ENCODE data around the gene RTTN. TPM values are rescaled to one million over a fixed set of nuclear protein-coding genes. Genes with fewer than 3 reads are reported as not detected.

RTTN gene
- total RNA-seq, 1 experiment from 2014 or later, result 64.7 TPM

- BruUV-seq (replicated peaks), result no TSS peak
- TF ChIP-seq, protein P1, sequence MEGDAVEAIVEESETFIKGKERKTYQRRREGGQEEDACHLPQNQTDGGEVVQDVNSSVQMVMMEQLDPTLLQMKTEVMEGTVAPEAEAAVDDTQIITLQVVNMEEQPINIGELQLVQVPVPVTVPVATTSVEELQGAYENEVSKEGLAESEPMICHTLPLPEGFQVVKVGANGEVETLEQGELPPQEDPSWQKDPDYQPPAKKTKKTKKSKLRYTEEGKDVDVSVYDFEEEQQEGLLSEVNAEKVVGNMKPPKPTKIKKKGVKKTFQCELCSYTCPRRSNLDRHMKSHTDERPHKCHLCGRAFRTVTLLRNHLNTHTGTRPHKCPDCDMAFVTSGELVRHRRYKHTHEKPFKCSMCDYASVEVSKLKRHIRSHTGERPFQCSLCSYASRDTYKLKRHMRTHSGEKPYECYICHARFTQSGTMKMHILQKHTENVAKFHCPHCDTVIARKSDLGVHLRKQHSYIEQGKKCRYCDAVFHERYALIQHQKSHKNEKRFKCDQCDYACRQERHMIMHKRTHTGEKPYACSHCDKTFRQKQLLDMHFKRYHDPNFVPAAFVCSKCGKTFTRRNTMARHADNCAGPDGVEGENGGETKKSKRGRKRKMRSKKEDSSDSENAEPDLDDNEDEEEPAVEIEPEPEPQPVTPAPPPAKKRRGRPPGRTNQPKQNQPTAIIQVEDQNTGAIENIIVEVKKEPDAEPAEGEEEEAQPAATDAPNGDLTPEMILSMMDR (IDR thresholded peaks at IDR 0.05; ENCODE audit: unreplicated experiment), result no peak
- H3K4me1 Mint-ChIP-seq (ENCODE audit: insufficient read depth, unreplicated experiment), result no peaks in the 10 kb centered on the region
- intact Hi-C loops (cut with micrococcal nuclease), result no loop called here
- no peaks in the 10 kb centered on the region for H3K36me3 Mint-ChIP-seq (ENCODE audit: insufficient read depth, unreplicated experiment)
- no peak for DNase-seq (ENCODE audit: unreplicated experiment)
- H3K4me3 Mint-ChIP-seq (ENCODE audit: unreplicated experiment), result no peak overlapping the region
- no peaks in the 10 kb centered on the region for H3K27me3 Mint-ChIP-seq (ENCODE audit: insufficient read depth, unreplicated experiment)
- ChIA-PET POLR2A (no interaction called here), CTCF (no interaction called here)
- no peaks in the 10 kb centered on the region for H3K9me3 Mint-ChIP-seq (ENCODE audit: unreplicated experiment)
- H3K27ac Mint-ChIP-seq (ENCODE audit: low read depth, unreplicated experiment), result no peak overlapping the region
Observed at GRCh38 chr18:70142001-70142400, 63.5 kb downstream of the RTTN start.

GRCh38 chr18:70139138-70139537, 66.3 kb downstream of the RTTN start:
- Mint-ChIP-seq H3K9me3 (ENCODE audit: unreplicated experiment) (no peaks in the 10 kb centered on the region), H3K4me3 (ENCODE audit: unreplicated experiment) (no peak overlapping the region), H3K27ac (ENCODE audit: low read depth, unreplicated experiment) (no peak overlapping the region), H3K27me3 (ENCODE audit: insufficient read depth, unreplicated experiment) (no peaks in the 10 kb centered on the region), H3K36me3 (ENCODE audit: insufficient read depth, unreplicated experiment) (no peaks in the 10 kb centered on the region), H3K4me1 (ENCODE audit: insufficient read depth, unreplicated experiment) (no peaks in the 10 kb centered on the region)
- TF ChIP-seq, protein P1 (IDR thresholded peaks at IDR 0.05; ENCODE audit: unreplicated experiment), result no peak
- no TSS peak for BruUV-seq (replicated peaks)
- CTCF ChIA-PET, result no interaction called here
- no peak for DNase-seq (ENCODE audit: unreplicated experiment)
- intact Hi-C loops (cut with micrococcal nuclease), result no loop called here
- POLR2A ChIA-PET, result no interaction called here

- CTCF ChIA-PET, result no interaction called here
- no peaks in the 10 kb centered on the region for H3K36me3 Mint-ChIP-seq (ENCODE audit: insufficient read depth, unreplicated experiment)
- TF ChIP-seq, protein P1 (IDR thresholded peaks at IDR 0.05; ENCODE audit: unreplicated experiment), result no peak
- no TSS peak for BruUV-seq (replicated peaks)
- H3K9me3 Mint-ChIP-seq (ENCODE audit: unreplicated experiment), result no peaks in the 10 kb centered on the region
- intact Hi-C loops (cut with micrococcal nuclease), result no loop called here
- POLR2A ChIA-PET, result no interaction called here
- DNase-seq (ENCODE audit: unreplicated experiment), result no peak
- peaks cover 11% of the 10 kb centered on the region for H3K4me1 Mint-ChIP-seq (ENCODE audit: insufficient read depth, unreplicated experiment)
- no peak overlapping the region for H3K4me3 Mint-ChIP-seq (ENCODE audit: unreplicated experiment)
- H3K27me3 Mint-ChIP-seq (ENCODE audit: insufficient read depth, unreplicated experiment), result no peaks in the 10 kb centered on the region
- no peak overlapping the region for H3K27ac Mint-ChIP-seq (ENCODE audit: low read depth, unreplicated experiment)
Observed at GRCh38 chr18:70135604-70136003, 69.9 kb downstream of the RTTN start.

- TF ChIP-seq, protein P1 (IDR thresholded peaks at IDR 0.05; ENCODE audit: unreplicated experiment), result no peak
- Mint-ChIP-seq H3K9me3 (ENCODE audit: unreplicated experiment) (no peaks in the 10 kb centered on the region), H3K4me3 (ENCODE audit: unreplicated experiment) (no peak overlapping the region), H3K27ac (ENCODE audit: low read depth, unreplicated experiment) (no peak overlapping the region), H3K4me1 (ENCODE audit: insufficient read depth, unreplicated experiment) (peaks cover 11% of the 10 kb centered on the region), H3K27me3 (ENCODE audit: insufficient read depth, unreplicated experiment) (no peaks in the 10 kb centered on the region), H3K36me3 (ENCODE audit: insufficient read depth, unreplicated experiment) (no peaks in the 10 kb centered on the region)
- ChIA-PET CTCF (interaction anchor here (0.7 kb wide), 1 partner anchor 18 kb away, joined by 3 read pairs; no protein-coding TSS in a partner anchor), POLR2A (interaction anchor here (0.7 kb wide), 1 partner anchor 19 kb away, joined by 3 read pairs; no protein-coding TSS in a partner anchor)
- no TSS peak for BruUV-seq (replicated peaks)
- DNase-seq (ENCODE audit: unreplicated experiment), result peak; percentile 60
- intact Hi-C loops (cut with micrococcal nuclease), result no loop called here
Observed at GRCh38 chr18:70132999-70133398, 72.5 kb downstream of the RTTN start.
